B cell (primary cell): Measurements from ENCODE around the gene PTPRG. TPM values are rescaled to one million over a fixed set of nuclear protein-coding genes. Genes with fewer than 3 reads are reported as not detected.

Experiments
- ATAC-seq: fragments of 200-7000 bp; cut with Tn5 transposase; one replicate; pipeline ENCODE4 v1.10.0; 2021; ENCODE audit warnings: low read depth, mild to moderate bottlenecking, moderate number of reproducible peaks, moderate library complexity
- CTCF ChIA-PET: fragments of 350-600 bp; sonication (Branson Sonifier 250); formaldehyde crosslinking; loops from one replicate; lab custom pipeline; 2021; ENCODE audit warnings: antibody characterized with exemption, inconsistent platforms; lab: Charles Lee
- POLR2A ChIA-PET: fragments of 350-600 bp; sonication (Branson Sonifier 250); formaldehyde crosslinking; loops from one replicate; lab custom pipeline; 2021; ENCODE audit warnings: antibody characterized with exemption; lab: Charles Lee
- DNase-seq: peaks from one replicate; pipeline ENCODE4 v3.0.0; 2013
- H2AFZ ChIP-seq: 2 replicates; pipeline ENCODE4 v1.6.1; 2012; ENCODE audit warnings: mild to moderate bottlenecking, low read depth, low read length; ENCODE audit not compliant: insufficient read depth, poor library complexity, severe bottlenecking
- H3K27ac ChIP-seq, 2 donors: 1 replicate in 1 of 2; 2 replicates in 1 of 2; pipeline ENCODE4 v1.5.1; 2012 to 2013; ENCODE audit warnings: low read length in 2 of 2, mild to moderate bottlenecking in 2 of 2, moderate library complexity in 1 of 2
- H3K27me3 ChIP-seq, 4 experiments: fragments of 200-600 bp in 1 of 4; sonication (generic) in 1 of 4; replicated peaks in 1 of 4; 1 replicate in 2 of 4; 2 replicates in 2 of 4; pipeline versions ENCODE4 v1.6.1 to v1.7.0; 2013 to 2016; ENCODE audit warnings: low read length in 3 of 4, mild to moderate bottlenecking in 2 of 4, mixed read lengths in 1 of 4, moderate library complexity in 1 of 4; ENCODE audit not compliant: insufficient read depth in 4 of 4, control insufficient read depth in 3 of 4; ENCODE audit errors: control extremely low read depth in 1 of 4
- H3K36me3 ChIP-seq, 2 experiments: replicated peaks in 1 of 2; 1 replicate in 1 of 2; 2 replicates in 1 of 2; pipeline versions ENCODE4 v1.6.1 to v1.7.1; 2013; ENCODE audit warnings: low read length in 1 of 2; ENCODE audit not compliant: insufficient read depth in 2 of 2, control insufficient read depth in 1 of 2; ENCODE audit errors: control extremely low read depth in 1 of 2, extremely low read depth in 1 of 2
- H3K4me1 ChIP-seq, 2 donors: fragments of 200-600 bp in 1 of 2; sonication (generic) in 1 of 2; 1 replicate in 1 of 2; 2 replicates in 1 of 2; pipeline versions ENCODE4 v1.5.1 to v1.6.1; 2013 to 2017; ENCODE audit warnings: low read length in 2 of 2; ENCODE audit not compliant: control insufficient read depth in 2 of 2, insufficient read depth in 2 of 2
- H3K4me2 ChIP-seq: replicated peaks from 2 replicates; pipeline ENCODE3; 2012; ENCODE audit warnings: mild to moderate bottlenecking, low read depth, low read length; ENCODE audit not compliant: poor library complexity, severe bottlenecking
- H3K4me3 ChIP-seq, 5 experiments: fragments of 200-600 bp in 1 of 5; sonication (generic) in 1 of 5; 1 replicate in 3 of 5; 2 replicates in 2 of 5; pipeline versions ENCODE4 v1.5.1 to v1.7.0; 2011 to 2016; ENCODE audit warnings: low read length in 4 of 5, mild to moderate bottlenecking in 4 of 5, low read depth in 2 of 5, control low read depth in 1 of 5, moderate library complexity in 1 of 5; ENCODE audit not compliant: insufficient read depth in 1 of 5; ENCODE audit errors: control extremely low read depth in 1 of 5, extremely low read depth in 1 of 5
- H3K79me2 ChIP-seq: fragments of 200-600 bp; sonication (generic); one replicate; pipeline ENCODE4 v1.6.0; 2016; ENCODE audit warnings: low read length; ENCODE audit not compliant: control insufficient read depth, insufficient read depth
- H3K9ac ChIP-seq: fragments of 200-600 bp; sonication (generic); 2 replicates; pipeline ENCODE4 v1.6.1; 2017; ENCODE audit warnings: mild to moderate bottlenecking, low read length, moderate library complexity
- H3K9me3 ChIP-seq, 3 donors: one replicate each; pipeline versions ENCODE4 v1.6.1 to v1.7.1; 2013; ENCODE audit warnings: low read length in 2 of 3; ENCODE audit not compliant: control insufficient read depth in 2 of 3, insufficient read depth in 1 of 3; ENCODE audit errors: control extremely low read depth in 1 of 3
- H4K20me1 ChIP-seq: 2 replicates; pipeline ENCODE4 v1.6.0; 2012; ENCODE audit warnings: mild to moderate bottlenecking, low read length; ENCODE audit not compliant: insufficient read depth, control insufficient read depth, poor library complexity, severe bottlenecking
- H3K27ac Mint-ChIP-seq: one replicate; pipeline ENCODE4 v1.8.0; 2021; ENCODE audit warnings: mixed read lengths
- H3K27me3 Mint-ChIP-seq: one replicate; pipeline ENCODE4 v1.8.0; 2021; ENCODE audit warnings: mixed read lengths
- H3K4me1 Mint-ChIP-seq: one replicate; pipeline ENCODE4 v1.8.0; 2021; ENCODE audit warnings: mixed read lengths
- H3K4me3 Mint-ChIP-seq: one replicate; pipeline ENCODE4 v1.8.0; 2021; ENCODE audit warnings: mixed read lengths
- H3K9me3 Mint-ChIP-seq: one replicate; pipeline ENCODE4 v1.8.0; 2022; ENCODE audit warnings: mixed read lengths; ENCODE audit not compliant: insufficient read depth
- CTCF ChIP-seq: fragments of 200-600 bp; IDR thresholded peaks from one replicate; pipeline ENCODE4 v1.8.0; 2022; ENCODE audit warnings: antibody characterized with exemption, mild to moderate bottlenecking
- EZH2 ChIP-seq: IDR thresholded peaks from 2 replicates; pipeline ENCODE4 v1.6.1; 2012; ENCODE audit warnings: borderline replicate concordance, low read depth, mild to moderate bottlenecking, moderate library complexity, low read length; ENCODE audit not compliant: insufficient read depth, poor library complexity, severe bottlenecking
- WGBS: methylation state at CpG from one replicate; pipeline ENCODE4 v1.1.5; 2013; ENCODE audit warnings: missing lambda C conversion rate; ENCODE audit not compliant: insufficient coverage; 5-methylcytosine and 5-hydroxymethylcytosine counted together
- intact Hi-C: fragments of 100-400 bp; cut with micrococcal nuclease; formaldehyde crosslinking; loops from one replicate; pipeline ENCODE4 v1.10.0; 2022
- polyA plus RNA-seq: library from polyadenylated mRNA; depleted of rRNA; stranded (reverse); fragments of >200 nt; gene quantifications from 2 replicates; pipeline ENCODE4 v1.2.3, GENCODE V29; 2012
- total RNA-seq, 2 donors: library from RNA; stranded (reverse); fragments of 120-200 nt in 1 of 2; gene quantifications; 1 replicate in 1 of 2; 2 replicates in 1 of 2; pipeline versions ENCODE4 v1.2.3 to v1.2.4, GENCODE V29; 2013 to 2022

Gene PTPRG
- total and polyA plus RNA-seq, 2 donors (not counting 1 experiment from before 2014, with no cell fraction given), result 0.12 to 1.3 TPM

- Mint-ChIP-seq H3K27ac (no peak overlapping the region), H3K27me3 (no peaks in the 10 kb centered on the region), H3K4me3 (no peak overlapping the region), H3K9me3 (no peaks in the 10 kb centered on the region), H3K4me1 (no peaks in the 10 kb centered on the region)
- Histone ChIP-seq H3K79me2 (no peaks in the 10 kb centered on the region), H3K4me3 (no peak overlapping the region), H3K9me3 (no peaks in the 10 kb centered on the region), H3K27me3 (no peaks in the 10 kb centered on the region), H3K4me1 (no peaks in the 10 kb centered on the region), H3K9ac (no peak overlapping the region), H2AFZ (no peak overlapping the region), H3K36me3 (no peaks in the 10 kb centered on the region), H3K4me2 (no peak overlapping the region), H4K20me1 (no peaks in the 10 kb centered on the region), H3K27ac (no peak overlapping the region)
- intact Hi-C loops, result no loop called here
- 100% methylated on average over 2 of the region's 3 CpGs for WGBS
- TF ChIP-seq EZH2, result no peak
- TF ChIP-seq CTCF, result no peak
- CTCF ChIA-PET, result no interaction called here
- POLR2A ChIA-PET, result no interaction called here
- DNase-seq (no peak), ATAC-seq (no peak)
These were observed 119.2 kb downstream of the PTPRG start for GRCh38 chr3:61680617-61681016.

- DNase-seq, result no peak
- CTCF ChIA-PET, result no interaction called here
- Histone ChIP-seq H3K4me1 (no peaks in the 10 kb centered on the region), H4K20me1 (no peaks in the 10 kb centered on the region), H3K4me3 (no peak overlapping the region), H3K27ac (no peak overlapping the region), H2AFZ (no peak overlapping the region), H3K27me3 (no peaks in the 10 kb centered on the region), H3K79me2 (no peaks in the 10 kb centered on the region), H3K9ac (no peak overlapping the region), H3K9me3 (no peaks in the 10 kb centered on the region), H3K36me3 (no peaks in the 10 kb centered on the region), H3K4me2 (no peak overlapping the region)
- no peak for ATAC-seq
- no peaks in the 10 kb centered on the region for H3K9me3 Mint-ChIP-seq
- TF ChIP-seq CTCF (no peak), EZH2 (no peak)
- intact Hi-C loops, result no loop called here
- 100% methylated on average over 5 of the region's 5 CpGs for WGBS
- H3K4me1 Mint-ChIP-seq, result no peaks in the 10 kb centered on the region
- H3K4me3 Mint-ChIP-seq, result no peak overlapping the region
- no peaks in the 10 kb centered on the region for H3K27me3 Mint-ChIP-seq
- no peak overlapping the region for H3K27ac Mint-ChIP-seq
- POLR2A ChIA-PET, result no interaction called here
These were observed 120.3 kb downstream of the PTPRG start for GRCh38 chr3:61681636-61682035.
